ENCODE measurements around the gene TCF20.
A peak's percentile ranks its signal among the peaks of the same experiment; 100 is the strongest.

The TCF20 gene

GRCh38 chr22:42281706-42282251 lies 11.3 kb upstream of the TCF20 start:
- no peak for DNase-seq

- no peak for DNase-seq
Measured at GRCh38 chr22:42281284-42281683, 10.8 kb upstream of the TCF20 start.

- DNase-seq = no peak
Measured at GRCh38 chr22:42280836-42281235, 10.4 kb upstream of the TCF20 start.

- no peak for DNase-seq
Measured at GRCh38 chr22:42280140-42280539, 9.7 kb upstream of the TCF20 start.

GRCh38 chr22:42279425-42280020 lies 9.1 kb upstream of the TCF20 start:
- no peak for DNase-seq

- peak; percentile 50 for DNase-seq
Measured at GRCh38 chr22:42277988-42278776, 7.7 kb upstream of the TCF20 start.

GRCh38 chr22:42277232-42277753 lies 6.8 kb upstream of the TCF20 start:
- no peak for DNase-seq

GRCh38 chr22:42275970-42276369 lies 5.5 kb upstream of the TCF20 start:
- no peak for DNase-seq

GRCh38 chr22:42275176-42275575 lies 4.7 kb upstream of the TCF20 start:
- DNase-seq = no peak

GRCh38 chr22:42273855-42274451 lies 3.5 kb upstream of the TCF20 start:
- no peak for DNase-seq

GRCh38 chr22:42272431-42272999 lies 2.1 kb upstream of the TCF20 start:
- no peak for DNase-seq

GRCh38 chr22:42271906-42272305 lies 1.5 kb upstream of the TCF20 start:
- no peak for DNase-seq

GRCh38 chr22:42271191-42271813 lies 849 bp upstream of the TCF20 start:
- peak; percentile 25 for DNase-seq

GRCh38 chr22:42270176-42270509 lies 310 bp downstream of the TCF20 start:
- peak; percentile 77 for DNase-seq

GRCh38 chr22:42269432-42270175 lies 849 bp downstream of the TCF20 start:
- peak; percentile 87 for DNase-seq

GRCh38 chr22:42268852-42269410 lies 1.5 kb downstream of the TCF20 start:
- no peak for DNase-seq

GRCh38 chr22:42265321-42265720 lies 5.1 kb downstream of the TCF20 start:
- DNase-seq = no peak

GRCh38 chr22:42263944-42264343 lies 6.5 kb downstream of the TCF20 start:
- no peak for DNase-seq

GRCh38 chr22:42262964-42263363 lies 7.5 kb downstream of the TCF20 start:
- no peak for DNase-seq

- no peak for DNase-seq
Measured at GRCh38 chr22:42261296-42261695, 9.2 kb downstream of the TCF20 start.

GRCh38 chr22:42258126-42258525 lies 12.3 kb downstream of the TCF20 start:
- no peak for DNase-seq

- no peak for DNase-seq
Measured at GRCh38 chr22:42257386-42257785, 13.1 kb downstream of the TCF20 start.
